GM21515 (cell line): ENCODE data around the gene SLC6A4.
"Not testable (repeated sequence)": the region's sequence is repeated elsewhere in the genome, so short reads cannot be mapped to it uniquely, and the experiment has no call there.

Source experiments
- ATAC-seq: cut with Tn5 transposase; IDR thresholded peaks from one replicate; pipeline ENCODE4 v1.9.1; 2021; ENCODE audit not compliant: unreplicated experiment

The SLC6A4 gene

DNA sequence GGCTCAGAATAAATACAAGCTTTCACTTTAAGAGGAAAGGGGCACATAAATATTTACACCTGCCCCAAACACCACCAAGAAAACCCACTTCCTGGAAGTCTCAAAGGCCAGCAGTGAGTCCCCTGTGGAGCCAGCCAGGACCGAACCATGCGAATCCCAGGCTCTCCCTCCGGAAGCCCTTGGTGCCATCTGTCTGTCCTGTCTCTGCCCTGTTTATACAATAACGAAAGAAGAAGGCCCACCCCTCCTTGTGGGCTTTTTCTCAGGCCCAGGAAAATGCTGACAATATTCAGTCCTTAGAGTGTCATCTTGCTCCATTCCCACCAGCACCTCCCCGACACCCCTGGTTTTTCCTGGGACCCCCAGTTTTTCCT lies 3.6 kb upstream of the SLC6A4 start:
- no peak for ATAC-seq

DNA sequence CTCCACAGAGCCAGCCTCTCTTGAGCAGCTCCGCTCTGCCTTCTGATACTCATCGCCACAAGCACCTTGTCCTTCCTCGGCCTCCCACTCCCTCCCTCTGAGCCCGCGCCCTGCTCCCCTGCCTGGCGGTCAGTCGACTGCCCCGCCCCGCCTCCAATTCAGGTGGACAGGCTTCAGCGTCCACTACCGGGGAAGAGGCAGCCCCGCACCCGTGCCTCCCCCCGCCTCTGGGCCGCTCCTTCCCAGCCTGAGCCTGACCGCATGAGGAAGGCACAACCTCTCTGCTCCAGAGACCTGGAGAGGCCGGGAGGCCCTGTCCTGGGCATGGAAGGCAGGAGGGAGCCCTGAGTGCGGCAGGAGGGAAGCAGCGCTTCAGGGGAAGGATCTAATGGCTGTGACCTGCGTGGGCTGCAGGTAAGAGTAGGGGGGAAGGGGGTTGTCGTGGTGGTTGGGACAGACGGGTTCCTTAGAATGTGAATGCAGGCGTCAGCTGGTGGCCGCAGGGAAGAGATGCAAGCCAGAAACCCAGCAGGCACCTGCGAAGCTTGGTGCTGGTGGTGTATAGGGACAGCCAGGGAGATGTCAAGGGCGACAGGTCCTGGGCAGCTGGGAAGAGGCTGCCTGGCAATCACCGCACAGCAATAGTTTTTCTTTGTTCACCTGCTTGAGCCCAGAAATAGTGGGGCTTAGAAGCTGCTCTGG lies 3.0 kb upstream of the SLC6A4 start:
- ATAC-seq, result no peak

DNA sequence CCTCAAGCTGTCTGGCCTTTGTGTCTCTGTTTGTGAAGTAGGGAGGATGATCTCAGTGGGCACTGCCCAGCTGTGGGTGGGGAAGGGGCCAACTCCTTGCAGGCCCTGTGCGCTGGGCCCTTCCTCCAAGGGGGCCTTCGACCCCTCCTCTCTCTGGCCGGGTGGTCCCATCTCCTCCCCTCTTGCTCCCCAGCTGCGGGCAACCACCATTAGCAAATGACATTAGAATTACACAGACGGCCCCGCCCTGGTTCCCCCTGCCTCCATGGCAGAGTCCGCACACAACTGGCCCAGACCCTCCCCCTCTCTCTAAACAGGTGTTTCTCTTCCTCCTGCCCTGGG lies 2.5 kb upstream of the SLC6A4 start:
- no peak for ATAC-seq

DNA sequence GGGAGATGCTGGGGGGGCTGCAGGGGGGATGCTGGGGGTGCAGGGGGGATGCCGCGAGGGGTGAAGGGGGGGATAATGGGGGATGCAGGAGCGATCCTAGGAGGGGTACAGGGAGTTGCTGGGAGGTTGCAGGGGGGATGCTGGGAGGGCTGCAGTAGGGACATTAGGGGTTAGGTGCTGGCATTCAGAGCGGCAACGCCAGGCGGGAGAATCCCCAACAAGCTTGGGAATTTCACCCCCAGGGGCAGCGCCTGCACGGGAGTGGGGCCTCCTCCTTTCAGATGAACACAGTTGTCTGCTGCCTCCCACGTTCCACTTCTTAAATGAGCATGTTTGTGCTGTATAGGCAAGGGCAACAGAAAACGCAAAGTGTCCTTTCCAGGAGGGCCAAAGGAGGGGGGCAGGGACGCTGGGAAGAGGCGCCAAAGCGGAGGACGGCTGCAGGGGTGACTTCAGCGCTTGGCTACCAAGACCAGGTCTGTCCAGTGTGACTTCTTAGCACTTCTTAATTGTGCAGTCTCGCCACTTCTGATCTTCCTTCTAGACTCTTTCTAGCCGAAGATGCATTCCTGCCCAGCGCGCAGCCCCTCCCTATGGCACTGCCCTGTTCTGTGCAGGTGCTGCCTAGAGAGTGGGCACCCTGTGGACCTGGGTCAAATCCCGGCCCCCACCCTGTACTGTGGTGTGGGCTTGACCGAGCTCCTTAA lies 2.0 kb upstream of the SLC6A4 start:
- no peak for ATAC-seq

DNA sequence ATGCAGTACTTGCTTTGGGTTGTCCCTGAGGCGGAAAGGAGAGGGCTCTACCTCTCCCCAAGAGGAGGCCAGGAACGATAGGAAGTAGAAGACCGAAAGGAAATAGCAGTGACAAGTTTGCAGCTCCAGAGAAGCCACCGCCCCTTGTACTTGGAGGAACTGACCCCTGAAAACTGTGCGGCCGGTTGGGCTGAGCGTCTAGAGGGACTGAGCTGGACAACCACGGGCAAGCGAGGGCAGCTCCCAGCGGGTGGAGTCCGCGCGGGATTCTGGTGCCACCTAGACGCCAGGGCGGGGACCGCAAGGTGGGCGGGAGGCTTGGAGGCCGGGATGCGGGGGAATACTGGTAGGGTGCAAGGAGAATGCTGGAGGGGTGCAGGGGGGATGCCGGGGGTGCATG lies 1.3 kb upstream of the SLC6A4 start:
- ATAC-seq, result no peak

DNA sequence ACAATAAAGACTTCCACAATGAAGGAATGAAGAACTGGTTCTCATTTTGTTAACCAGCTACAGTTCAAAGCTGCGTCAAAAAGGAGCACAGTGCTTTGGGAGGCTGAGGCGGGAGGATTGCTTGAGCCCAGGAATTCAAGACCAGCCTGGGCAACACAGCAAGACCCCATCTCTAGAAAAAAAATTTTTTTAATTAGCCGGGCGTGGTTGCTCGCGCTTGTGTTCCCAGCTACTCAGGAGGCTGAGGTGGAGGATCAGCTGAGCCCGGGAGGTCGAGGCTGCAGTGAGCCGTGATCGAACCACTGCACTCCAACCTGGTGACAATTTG lies 764 bp upstream of the SLC6A4 start:
- ATAC-seq, result no peak

DNA sequence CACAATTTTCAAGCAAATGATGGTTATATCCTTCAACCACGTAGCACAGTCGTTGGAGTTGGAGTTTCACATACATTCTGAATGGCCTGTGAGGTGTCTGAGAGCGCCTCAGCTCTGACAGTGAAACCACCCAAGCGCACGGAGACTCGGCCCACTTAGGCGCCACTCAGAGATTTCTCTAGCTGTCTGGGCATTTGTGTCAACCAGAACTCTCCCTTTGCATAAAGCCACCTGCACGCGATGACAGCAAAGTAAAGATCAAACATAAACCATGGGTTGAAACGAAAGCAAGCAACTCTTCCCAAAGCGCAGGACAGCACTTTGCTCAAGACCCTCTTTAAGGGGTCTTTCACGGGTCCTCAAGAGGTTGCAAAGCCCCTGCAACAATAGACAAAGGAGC lies 533 bp downstream of the SLC6A4 start:
- ATAC-seq, result no peak

DNA sequence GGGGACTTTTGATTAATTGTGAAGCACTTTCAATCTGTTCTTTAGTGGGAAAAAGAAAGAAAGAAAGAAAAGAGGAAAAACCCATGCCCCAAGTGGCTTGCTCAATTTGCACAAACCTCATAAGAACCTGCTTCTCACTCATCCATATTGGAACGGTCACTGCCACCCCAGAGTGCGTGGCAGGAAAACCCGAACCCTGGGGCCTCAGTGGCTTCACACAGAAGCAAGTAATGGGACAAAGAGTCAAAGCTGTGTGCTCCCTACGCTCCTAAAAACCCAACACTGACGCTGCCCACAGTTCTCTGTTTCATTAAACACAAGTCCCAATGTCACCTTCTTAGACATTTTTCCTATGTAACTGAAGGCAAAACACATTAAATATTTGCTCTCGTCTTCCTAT lies 1.2 kb downstream of the SLC6A4 start:
- ATAC-seq, result no peak

DNA sequence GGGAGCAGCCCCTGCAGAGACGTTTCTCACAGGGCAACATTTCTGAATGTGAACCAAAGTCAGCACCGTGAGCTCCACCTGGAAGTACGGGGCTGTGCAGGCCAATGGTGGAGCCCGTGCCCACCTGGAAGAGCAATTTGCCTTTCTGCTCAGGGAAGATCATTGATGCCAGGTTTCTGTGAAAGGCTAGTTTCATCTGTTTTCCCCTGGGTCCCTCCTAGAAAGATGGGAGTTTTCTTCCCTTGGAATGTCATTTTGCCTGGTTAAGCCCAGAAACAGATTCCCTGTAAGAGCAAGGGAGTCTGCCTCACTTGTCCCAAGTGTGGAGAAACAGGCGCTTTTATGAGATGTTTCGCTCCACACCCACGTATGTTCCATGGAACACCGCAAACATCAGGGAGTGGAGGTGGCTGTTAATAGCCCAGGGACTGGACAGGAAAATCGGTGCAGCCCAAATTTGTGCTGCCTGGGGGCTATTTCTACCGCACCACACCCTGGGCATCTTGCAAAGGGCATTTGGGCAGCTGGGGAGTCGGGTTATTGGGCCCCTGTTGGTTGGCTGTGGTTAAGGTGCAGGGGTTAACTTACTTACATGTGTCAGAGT lies 2.6 kb downstream of the SLC6A4 start:
- no peak for ATAC-seq

DNA sequence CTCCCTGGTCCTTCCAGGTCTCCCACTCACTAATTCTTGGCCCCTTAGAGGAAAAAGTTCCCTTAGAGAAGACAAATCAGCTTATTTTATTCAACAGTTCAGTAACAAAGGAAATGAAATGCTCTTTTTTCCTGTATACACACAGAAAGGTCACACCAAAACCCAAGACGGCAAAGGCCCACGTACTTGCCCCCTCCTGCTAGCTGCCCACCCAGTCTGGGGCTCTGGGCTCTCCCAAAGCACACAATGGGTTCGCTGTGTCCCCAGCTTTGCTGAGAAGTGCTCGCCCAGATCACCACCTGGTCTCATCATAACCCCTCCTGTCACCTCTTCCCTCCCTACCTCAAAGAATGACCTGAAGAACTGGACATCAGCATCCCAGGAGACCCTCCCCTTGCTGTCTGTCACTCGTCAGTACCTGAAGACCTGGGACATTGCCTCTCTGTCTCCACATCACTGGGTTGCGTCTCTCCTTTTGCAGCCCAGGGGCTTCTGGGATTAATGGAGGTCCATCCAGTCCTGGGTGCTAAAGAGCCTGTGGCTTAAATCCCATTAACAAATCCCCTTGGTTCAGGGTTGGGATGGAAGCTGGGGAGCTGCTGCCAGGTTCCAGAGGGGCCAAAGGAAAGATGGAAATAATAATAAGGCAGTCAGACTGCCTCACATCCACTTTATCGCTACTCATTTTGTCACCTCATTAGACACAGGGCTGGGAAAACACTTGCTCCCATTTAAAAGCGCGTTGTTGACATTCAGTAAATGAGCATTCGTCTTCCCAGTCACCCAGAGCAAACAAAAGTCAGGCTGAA lies 3.3 kb downstream of the SLC6A4 start:
- no peak for ATAC-seq

DNA sequence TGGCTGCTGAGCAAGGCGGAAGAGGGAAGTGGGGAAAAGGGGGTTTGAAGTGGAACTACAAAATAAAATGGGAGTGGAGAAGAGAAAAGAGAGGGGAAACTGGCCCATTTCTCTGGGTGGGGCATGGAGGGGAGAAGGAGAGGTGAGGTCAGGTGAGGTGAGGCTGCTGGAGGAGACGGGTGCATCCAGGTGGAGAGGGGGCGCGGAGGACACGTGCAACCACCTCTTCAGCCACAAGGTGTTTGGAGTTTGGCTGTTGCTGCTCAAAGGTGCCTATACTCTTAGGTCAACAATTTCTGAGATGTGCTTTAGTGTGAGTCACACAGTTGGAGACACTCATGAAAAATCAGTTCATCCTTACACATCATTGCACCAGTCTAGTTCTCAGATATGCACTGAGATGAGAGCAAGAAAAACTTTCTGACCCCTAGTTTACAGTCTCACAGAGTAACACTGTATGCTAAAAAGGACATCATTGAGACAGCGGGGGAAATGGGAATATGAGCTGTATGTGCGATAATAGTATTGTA lies 4.8 kb downstream of the SLC6A4 start:
- no peak for ATAC-seq

DNA sequence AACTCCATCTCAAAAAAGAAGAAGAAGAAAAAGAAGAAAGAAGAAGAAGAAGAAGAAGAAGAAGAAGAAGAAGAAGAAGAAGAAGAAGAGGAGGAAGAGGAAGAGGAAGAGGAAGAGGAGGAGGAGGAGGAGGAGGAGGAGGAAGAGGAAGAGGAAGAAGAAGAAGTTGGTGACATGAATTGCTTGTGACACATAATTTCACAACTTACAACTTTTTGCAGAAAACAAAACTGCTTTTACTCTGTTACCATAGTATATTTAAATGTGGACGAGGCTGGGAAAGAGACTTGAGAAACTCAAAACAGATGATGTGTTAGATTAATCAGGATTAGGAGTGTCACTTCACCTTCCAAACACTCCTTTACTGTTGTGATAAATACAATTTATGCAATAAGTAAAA lies 5.5 kb downstream of the SLC6A4 start:
- ATAC-seq, result not testable (repeated sequence)

DNA sequence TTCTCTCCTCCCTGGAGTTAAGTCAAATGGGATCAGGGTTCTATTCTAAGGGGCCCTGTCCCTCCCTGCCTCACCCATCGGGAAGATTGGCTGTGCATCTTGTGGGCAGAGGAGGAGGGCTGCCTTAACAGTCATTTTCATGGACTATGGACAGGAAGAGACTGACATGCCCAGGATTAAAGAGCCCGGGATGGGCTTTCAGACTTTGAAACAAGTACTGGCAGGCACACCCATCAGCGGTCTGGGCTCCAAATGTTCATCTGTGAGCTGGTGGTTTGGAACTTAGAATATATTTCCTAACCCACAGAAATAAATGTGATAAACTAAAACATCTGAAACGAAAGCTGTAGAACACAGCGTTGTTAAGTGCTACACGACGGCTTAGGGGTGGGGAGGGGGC lies 6.5 kb downstream of the SLC6A4 start:
- no peak for ATAC-seq

DNA sequence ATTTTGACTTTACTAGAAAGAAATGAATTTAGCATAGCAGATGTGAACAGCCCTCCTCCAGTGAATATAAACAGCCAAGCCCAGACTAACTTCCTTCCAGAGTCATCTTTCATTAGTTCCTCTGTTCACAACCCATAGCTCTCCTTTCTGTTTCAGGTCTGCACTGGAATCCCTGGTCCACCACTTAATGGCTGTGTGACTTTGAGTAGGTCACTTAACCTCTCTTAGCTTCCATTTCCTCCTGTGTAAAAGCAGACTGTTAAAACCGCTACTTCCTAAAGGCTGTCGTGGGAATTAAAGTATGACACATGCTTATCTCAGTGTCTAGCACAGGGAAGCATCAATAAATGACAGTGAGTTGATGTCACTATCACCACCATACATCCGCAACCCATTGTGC lies 7.5 kb downstream of the SLC6A4 start:
- ATAC-seq, result no peak

DNA sequence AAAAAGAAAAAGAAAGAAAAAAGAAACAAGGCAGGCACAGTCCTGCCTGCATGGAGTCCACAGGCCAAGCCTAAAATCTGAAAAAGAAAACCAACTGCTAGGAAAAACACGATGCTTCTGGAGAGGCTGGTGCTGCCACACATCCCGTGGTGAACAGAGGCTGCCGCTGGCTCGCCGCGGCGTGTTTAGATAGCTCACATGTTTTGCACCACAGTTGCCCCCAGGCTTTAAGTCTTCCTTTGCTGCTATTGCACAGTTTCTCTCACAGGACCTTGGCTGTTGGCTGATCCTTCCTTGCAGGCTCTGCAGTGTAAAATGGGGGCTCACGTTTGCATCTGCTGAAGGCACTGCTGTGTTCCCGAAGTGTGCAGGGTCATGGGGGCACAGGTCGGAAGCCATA lies 8.6 kb downstream of the SLC6A4 start:
- ATAC-seq, result no peak

DNA sequence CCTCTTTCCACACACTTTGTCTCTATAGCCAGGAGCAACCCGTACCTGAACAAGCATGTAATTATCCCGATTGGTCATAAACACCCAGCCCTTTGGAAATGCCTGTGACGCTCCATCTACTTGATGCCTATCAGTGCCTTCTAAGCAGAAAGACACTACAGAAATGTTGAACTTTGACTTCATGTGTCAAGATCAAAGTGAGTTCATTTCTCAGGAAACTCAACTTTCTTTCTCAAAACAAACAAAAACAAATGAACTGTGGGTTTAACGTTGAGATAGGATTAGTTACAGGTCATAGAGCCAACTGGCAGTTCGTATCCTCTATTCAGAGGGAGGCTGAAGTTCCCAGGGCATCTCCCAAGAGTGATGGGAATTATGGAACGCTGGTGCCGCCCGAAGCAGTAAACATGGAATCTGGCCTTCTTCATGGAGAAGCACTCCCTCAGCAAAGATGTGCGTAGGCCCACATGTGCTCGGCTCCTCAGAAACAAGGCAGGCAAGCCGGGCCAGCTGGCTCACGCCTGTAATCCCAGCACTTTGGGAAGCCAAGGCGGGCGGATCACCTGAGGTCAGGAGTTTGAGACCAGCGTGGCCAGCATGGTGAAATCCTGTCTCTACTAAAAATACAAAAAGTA lies 9.5 kb downstream of the SLC6A4 start:
- ATAC-seq, result no peak

DNA sequence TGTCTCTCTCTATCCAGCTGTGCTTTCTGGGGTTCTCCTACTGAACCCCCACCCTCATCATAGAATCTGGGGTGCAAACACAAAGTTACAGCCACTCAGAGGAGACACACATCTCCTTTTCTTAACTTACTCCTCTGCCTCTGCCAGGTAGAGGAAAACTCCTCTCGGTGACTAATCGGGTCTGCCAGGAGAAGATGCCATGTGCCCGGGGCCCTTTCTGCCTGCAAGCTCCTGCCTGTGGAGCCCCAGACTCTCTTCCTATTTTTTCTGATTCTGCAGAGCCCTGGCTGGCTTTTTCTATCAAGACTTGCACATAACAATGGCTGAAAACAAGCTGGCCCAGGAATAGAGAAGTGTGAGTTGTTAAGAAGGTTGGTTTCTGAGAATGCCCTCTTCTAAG lies 10.4 kb downstream of the SLC6A4 start:
- no peak for ATAC-seq

DNA sequence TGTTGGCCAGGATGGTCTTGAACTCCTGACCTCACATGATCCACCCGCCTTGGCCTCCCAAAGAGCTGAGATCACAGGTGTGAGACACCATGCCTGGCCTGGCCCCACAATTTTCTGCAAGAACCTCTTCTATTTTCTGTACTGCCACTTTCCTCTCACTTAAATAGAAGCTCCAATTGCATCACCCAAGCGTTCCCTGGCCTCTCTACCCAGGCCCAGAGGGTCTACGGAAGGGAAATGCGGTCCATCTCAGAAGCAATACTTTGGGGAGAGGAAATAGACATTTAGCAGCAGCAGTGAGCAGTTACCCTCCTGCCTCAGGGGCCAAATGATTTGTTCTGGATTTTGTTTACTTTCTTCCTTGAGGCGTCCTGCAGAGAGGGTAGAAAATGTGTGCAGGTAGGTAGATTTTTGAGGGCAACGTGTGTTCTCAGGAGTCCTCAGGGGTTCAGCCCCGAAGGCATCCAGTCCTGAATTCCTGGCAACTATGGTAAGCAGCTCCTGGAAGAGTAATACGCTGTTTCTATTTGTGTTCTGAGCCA lies 11.0 kb downstream of the SLC6A4 start:
- ATAC-seq, result no peak

DNA sequence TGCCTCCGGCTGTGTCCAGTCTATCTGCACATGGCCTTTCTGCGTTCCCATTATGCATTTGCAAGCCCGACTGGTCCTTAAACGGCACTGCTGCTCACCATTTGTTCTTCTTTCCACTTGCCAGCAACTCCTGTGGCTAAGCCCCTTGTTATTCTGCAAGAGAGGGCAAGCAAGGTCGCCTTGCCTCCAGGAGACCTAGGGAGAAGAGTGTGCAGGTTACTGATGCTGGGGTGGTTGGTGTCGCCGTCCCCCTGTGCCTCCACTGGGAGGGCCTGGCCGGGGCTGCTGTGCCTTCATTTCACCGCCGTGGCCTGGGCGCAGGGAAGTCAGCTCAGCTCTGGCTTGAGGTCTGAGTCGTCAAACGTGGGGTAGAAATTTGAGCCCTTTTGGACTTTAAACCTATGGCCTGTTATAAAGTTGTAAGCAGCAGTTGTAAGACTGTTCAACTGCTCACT lies 12.7 kb downstream of the SLC6A4 start:
- ATAC-seq, result no peak

DNA sequence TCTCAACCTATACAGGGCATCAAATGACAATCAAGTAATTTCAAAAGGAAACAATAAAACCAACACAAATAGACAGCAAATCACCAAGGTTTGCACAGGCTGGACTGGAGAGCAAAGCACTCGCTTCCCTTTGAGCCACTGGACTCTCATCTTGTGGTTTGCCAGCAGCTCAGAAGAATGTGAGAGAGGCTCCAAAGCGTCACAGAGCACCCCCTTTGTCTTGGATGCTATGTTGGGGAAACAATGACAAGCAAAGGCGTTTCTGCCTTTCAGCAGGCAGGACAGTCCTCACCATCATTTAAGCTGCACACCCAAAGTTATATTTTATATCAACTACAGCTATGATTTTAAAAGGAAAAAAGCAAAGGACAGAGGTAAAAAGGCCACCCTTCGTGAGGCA lies 13.2 kb downstream of the SLC6A4 start:
- no peak for ATAC-seq

DNA sequence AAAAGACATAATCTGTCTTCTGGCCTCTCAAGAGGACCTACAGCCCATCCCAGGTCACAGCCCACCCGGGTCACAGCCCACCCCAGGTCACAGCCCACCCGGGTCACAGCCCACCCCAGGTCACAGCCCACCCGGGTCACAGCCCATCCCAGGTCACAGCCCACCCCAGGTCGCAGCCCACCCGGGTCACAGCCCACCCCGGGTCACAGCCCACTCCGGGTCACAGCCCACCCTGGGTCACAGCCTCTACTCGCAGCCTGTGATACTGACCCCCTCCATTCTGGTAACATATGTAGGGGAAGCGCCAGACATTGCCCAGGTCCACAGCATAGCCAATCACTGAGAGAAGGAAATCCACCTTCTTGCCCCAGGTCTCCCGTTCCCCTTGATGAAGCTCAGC lies 14.2 kb downstream of the SLC6A4 start:
- ATAC-seq, result no peak
